Endothelial cell of umbilical vein (primary cell): Measurements from ENCODE around the gene GJB1. TPM values are rescaled to one million over a fixed set of nuclear protein-coding genes. Genes with fewer than 3 reads are reported as not detected.

Experiments
- BruUV-seq: library from RNA; stranded (reverse); fragments of 400-500 nt; replicated peaks from 2 replicates; lab custom pipeline; 2021; lab: Mats Ljungman, UMichigan
- CTCF ChIA-PET: fragments of 300-600, 350-600 bp; sonication (Branson Sonifier 250); formaldehyde crosslinking; loops from one replicate; lab custom pipeline; 2021; ENCODE audit warnings: antibody characterized with exemption, inconsistent platforms; lab: Charles Lee
- POLR2A ChIA-PET: fragments of 300-600, 350-600 bp; sonication (Branson Sonifier 250); formaldehyde crosslinking; loops from one replicate; lab custom pipeline; 2021; ENCODE audit warnings: antibody characterized with exemption, inconsistent platforms; lab: Charles Lee
- DNase-seq: peaks from one replicate; pipeline ENCODE4 v3.0.0-alpha.2; 2011; ENCODE audit warnings: low read depth, low spot score
- FAIRE-seq: peaks from 2 replicates; lab custom pipeline; 2011; peaks lifted over from hg19 to GRCh38; lab: Jason Lieb, UNC
- H2AFZ ChIP-seq: 2 replicates; pipeline ENCODE4 v1.6.0; 2012; ENCODE audit warnings: low read depth, low read length, control low read depth, inconsistent platforms
- H3K27ac ChIP-seq: 2 replicates; pipeline ENCODE4 v1.5.1; 2011; ENCODE audit warnings: low read depth, mild to moderate bottlenecking, control low read depth, low read length, moderate library complexity; ENCODE audit not compliant: insufficient read depth
- H3K27me3 ChIP-seq, 2 experiments: 2 replicates each; pipeline versions ENCODE4 v1.6.0 to v1.6.1; 2011; ENCODE audit warnings: low read length in 2 of 2, mixed read lengths in 1 of 2; ENCODE audit not compliant: control insufficient read depth in 2 of 2, insufficient read depth in 2 of 2
- H3K36me3 ChIP-seq, 2 experiments: 2 replicates in 1 of 2; 3 replicates in 1 of 2; pipeline ENCODE4 v1.5.1; 2011; ENCODE audit warnings: low read length in 2 of 2, mild to moderate bottlenecking in 1 of 2, moderate library complexity in 1 of 2; ENCODE audit not compliant: control insufficient read depth in 2 of 2, insufficient read depth in 2 of 2; ENCODE audit errors: extremely low read depth in 1 of 2
- H3K4me1 ChIP-seq: 3 replicates; pipeline ENCODE4 v1.5.1; 2011; ENCODE audit warnings: mild to moderate bottlenecking, low read length; ENCODE audit not compliant: control insufficient read depth, insufficient read depth; ENCODE audit errors: extremely low read depth
- H3K4me2 ChIP-seq: 2 replicates; pipeline ENCODE4 v1.6.1; 2011; ENCODE audit warnings: low read length, control low read depth, mixed read lengths; ENCODE audit not compliant: insufficient read depth
- H3K4me3 ChIP-seq, 3 experiments: fragments of 200-600 bp in 1 of 3; sonication (generic), shearing (Covaris generic) in 1 of 3; replicated peaks in 1 of 3; 2 replicates each; pipeline ENCODE4 v1.5.1; 2011 to 2016; ENCODE audit warnings: control low read depth in 3 of 3, low read length in 3 of 3, mild to moderate bottlenecking in 2 of 3, inconsistent platforms in 1 of 3, low read depth in 1 of 3, moderate library complexity in 1 of 3; ENCODE audit not compliant: insufficient read depth in 1 of 3
- H3K79me2 ChIP-seq: 2 replicates; pipeline ENCODE4 v1.6.0; 2012; ENCODE audit warnings: low read length, inconsistent platforms; ENCODE audit not compliant: control insufficient read depth, insufficient read depth
- H3K9ac ChIP-seq: replicated peaks from 2 replicates; pipeline ENCODE3; 2011; ENCODE audit warnings: low read length, control low read depth; ENCODE audit not compliant: insufficient read depth; ENCODE audit errors: extremely low read depth
- H3K9me1 ChIP-seq: replicated peaks from 3 replicates; pipeline ENCODE4 v1.6.0; 2011; ENCODE audit warnings: mild to moderate bottlenecking, low read length; ENCODE audit not compliant: control insufficient read depth, insufficient read depth; ENCODE audit errors: extremely low read depth
- H3K9me3 ChIP-seq: replicated peaks from 2 replicates; pipeline ENCODE4 v1.5.1; 2012; ENCODE audit warnings: low read length, inconsistent platforms; ENCODE audit not compliant: control insufficient read depth, insufficient read depth
- H4K20me1 ChIP-seq: replicated peaks from 2 replicates; pipeline ENCODE3; 2011; ENCODE audit warnings: mild to moderate bottlenecking, low read length; ENCODE audit not compliant: control insufficient read depth, insufficient read depth; ENCODE audit errors: extremely low read depth
- CTCF ChIP-seq, 2 donors: IDR thresholded peaks; 1 replicate in 1 of 2; 2 replicates in 1 of 2; pipeline ENCODE4 v1.5.1; 2011; ENCODE audit warnings: low read length in 2 of 2, mild to moderate bottlenecking in 2 of 2, moderate library complexity in 2 of 2, control low read depth in 1 of 2, inconsistent platforms in 1 of 2, low read depth in 1 of 2; ENCODE audit not compliant: insufficient read depth in 1 of 2; ENCODE audit errors: extremely low read depth in 1 of 2
- EZH2 ChIP-seq: IDR thresholded peaks from 2 replicates; pipeline ENCODE4 v1.6.1; 2012; ENCODE audit warnings: borderline replicate concordance, low read depth, mild to moderate bottlenecking, moderate library complexity, low read length, inconsistent platforms; ENCODE audit not compliant: severe bottlenecking
- FOS ChIP-seq: IDR thresholded peaks from 2 replicates; pipeline ENCODE4 v1.6.1; 2011; ENCODE audit warnings: mild to moderate bottlenecking, low read length, moderate library complexity, borderline replicate concordance; ENCODE audit not compliant: insufficient read depth
- GATA2 ChIP-seq: IDR thresholded peaks from 2 replicates; pipeline ENCODE4 v1.7.0; 2011; ENCODE audit warnings: low read depth, mild to moderate bottlenecking, moderate library complexity, mixed read lengths, low read length; ENCODE audit not compliant: insufficient read length, insufficient read depth
- JUN ChIP-seq: IDR thresholded peaks from 2 replicates; pipeline ENCODE4 v1.6.1; 2011; ENCODE audit warnings: borderline replicate concordance, low read depth; ENCODE audit not compliant: insufficient read length, insufficient read depth
- MAX ChIP-seq: IDR thresholded peaks from 2 replicates; pipeline ENCODE4 v1.6.1; 2011; ENCODE audit not compliant: insufficient read depth, insufficient read length
- MYC ChIP-seq: IDR thresholded peaks from one replicate; pipeline ENCODE4 v1.6.1; 2011; ENCODE audit warnings: mild to moderate bottlenecking, low read depth, low read length
- POLR2A ChIP-seq: IDR thresholded peaks from 2 replicates; pipeline ENCODE4 v1.6.1; 2012; ENCODE audit warnings: low read depth, mild to moderate bottlenecking, control low read depth, low read length
- POLR2AphosphoS5 ChIP-seq: IDR thresholded peaks from 2 replicates; pipeline ENCODE4 v1.6.1; 2012; ENCODE audit warnings: low read depth, mild to moderate bottlenecking, control low read depth, low read length, moderate library complexity; ENCODE audit not compliant: insufficient read depth
- dilution Hi-C: fragments of 300-500 bp; cut with MboI; formaldehyde crosslinking; loops from one replicate; pipeline ENCODE4 v1.15.0; 2019; ENCODE audit warnings: low sequenced_read_pairs; ENCODE audit not compliant: extremely low pct_ligation_motif_present
- intact Hi-C: fragments of 100-400 bp; cut with micrococcal nuclease; formaldehyde crosslinking; loops from one replicate; pipeline ENCODE4 v1.10.0; 2022
- polyA plus RNA-seq, 4 experiments: library from polyadenylated mRNA; depleted of rRNA in 3 of 4; stranded (reverse) in 3 of 4; unstranded in 1 of 4; fragments of >200 nt; gene quantifications; 2 replicates each; pipeline versions ENCODE4 v1.2.1 to v1.2.3, GENCODE V29; 2011 to 2012; ENCODE audit warnings: missing spikeins in 1 of 4
- total RNA-seq: library from RNA; stranded (reverse); gene quantifications from 2 replicates; pipeline ENCODE4 v1.2.3, GENCODE V29; 2021

Gene GJB1
- total and polyA plus RNA-seq, 2 donors (not counting 3 experiments of a cell fraction or from before 2014, with no cell fraction given) = not detected

DNA sequence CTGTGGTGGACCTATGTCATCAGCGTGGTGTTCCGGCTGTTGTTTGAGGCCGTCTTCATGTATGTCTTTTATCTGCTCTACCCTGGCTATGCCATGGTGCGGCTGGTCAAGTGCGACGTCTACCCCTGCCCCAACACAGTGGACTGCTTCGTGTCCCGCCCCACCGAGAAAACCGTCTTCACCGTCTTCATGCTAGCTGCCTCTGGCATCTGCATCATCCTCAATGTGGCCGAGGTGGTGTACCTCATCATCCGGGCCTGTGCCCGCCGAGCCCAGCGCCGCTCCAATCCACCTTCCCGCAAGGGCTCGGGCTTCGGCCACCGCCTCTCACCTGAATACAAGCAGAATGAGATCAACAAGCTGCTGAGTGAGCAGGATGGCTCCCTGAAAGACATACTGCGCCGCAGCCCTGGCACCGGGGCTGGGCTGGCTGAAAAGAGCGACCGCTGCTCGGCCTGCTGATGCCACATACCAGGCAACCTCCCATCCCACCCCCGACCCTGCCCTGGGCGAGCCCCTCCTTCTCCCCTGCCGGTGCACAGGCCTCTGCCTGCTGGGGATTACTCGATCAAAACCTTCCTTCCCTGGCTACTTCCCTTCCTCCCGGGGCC, 1.2 kb downstream of the GJB1 start:
- no peak overlapping the region for H3K9ac ChIP-seq
- H4K20me1 ChIP-seq = no peaks in the 10 kb centered on the region
- no peak overlapping the region for H3K4me3 ChIP-seq
- no peaks in the 10 kb centered on the region for H3K27me3 ChIP-seq
- intact Hi-C loops (no loop called here), dilution Hi-C loops (no loop called here)
- H3K79me2 ChIP-seq = no peaks in the 10 kb centered on the region
- POLR2A ChIA-PET = no interaction called here
- no peaks in the 10 kb centered on the region for H3K4me1 ChIP-seq
- H2AFZ ChIP-seq = no peak overlapping the region
- H3K9me3 ChIP-seq = no peaks in the 10 kb centered on the region
- FAIRE-seq (no peak), DNase-seq (no peak)
- H3K27ac ChIP-seq = no peak overlapping the region
- no peaks in the 10 kb centered on the region for H3K9me1 ChIP-seq
- no TSS peak for BruUV-seq
- CTCF ChIA-PET = no interaction called here
- no peak overlapping the region for H3K4me2 ChIP-seq
- TF ChIP-seq POLR2A (no peak), POLR2AphosphoS5 (no peak), MAX (no peak), CTCF (IDR thresholded peaks at IDR 0.05; ENCODE audit: extremely low read depth in 1 of 2, insufficient read depth in 1 of 2, low read depth in 1 of 2, low read length in 2 of 2) (no peak), JUN (no peak), MYC (no peak), EZH2 (no peak), FOS (no peak), GATA2 (no peak)
- no peaks in the 10 kb centered on the region for H3K36me3 ChIP-seq
